GM19452 (cell line): ENCODE measurements around the gene GPRC5D.

ENCODE experiments used
- ATAC-seq: cut with Tn5 transposase; IDR thresholded peaks from one replicate; pipeline ENCODE4 v1.9.1; 2021; ENCODE audit not compliant: unreplicated experiment

The GPRC5D gene

DNA sequence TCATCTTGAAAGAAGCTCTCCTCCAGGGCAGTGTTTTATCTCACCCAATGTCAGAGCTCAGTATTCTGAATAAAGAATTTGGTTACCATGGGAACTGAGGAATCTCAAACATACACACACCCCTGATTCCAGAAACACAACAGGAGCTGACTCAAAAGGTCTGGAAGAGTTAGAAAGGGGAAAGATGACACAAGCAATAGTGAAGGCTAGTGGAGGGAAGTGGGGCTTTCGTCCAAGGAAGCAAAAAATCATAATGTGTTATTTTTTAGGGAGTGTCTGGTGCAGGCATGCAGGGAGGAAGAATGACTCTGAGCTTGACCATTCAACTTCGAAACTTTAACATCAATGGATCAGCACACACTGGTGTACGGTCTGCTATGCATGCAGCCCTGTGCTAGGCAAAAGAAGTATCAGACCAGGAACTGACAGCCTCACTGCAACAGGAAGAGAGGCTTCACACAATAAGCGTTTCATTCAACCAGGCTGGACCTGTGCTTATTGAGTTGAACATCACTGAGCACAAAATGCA, 27.8 kb upstream of the GPRC5D start:
- no peak for ATAC-seq

DNA sequence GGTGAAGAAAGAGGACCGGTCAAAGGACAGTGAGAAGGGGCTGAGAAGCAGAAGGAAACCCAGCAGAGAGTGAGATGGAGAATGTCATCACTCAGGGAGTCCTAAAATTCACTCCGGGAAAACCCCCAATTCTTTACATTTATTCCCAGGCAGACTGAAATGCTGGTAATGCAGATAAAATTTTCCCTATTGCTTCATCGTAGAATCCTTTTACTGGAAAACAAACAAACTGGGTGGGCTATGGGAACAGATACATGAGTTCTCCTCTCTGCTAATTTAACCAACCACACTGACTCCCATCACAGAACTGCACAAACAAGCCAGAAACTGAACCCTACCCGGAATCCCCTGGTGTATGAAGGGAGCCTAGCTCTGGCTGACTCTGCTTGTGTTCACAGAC, 27.2 kb upstream of the GPRC5D start:
- no peak for ATAC-seq

DNA sequence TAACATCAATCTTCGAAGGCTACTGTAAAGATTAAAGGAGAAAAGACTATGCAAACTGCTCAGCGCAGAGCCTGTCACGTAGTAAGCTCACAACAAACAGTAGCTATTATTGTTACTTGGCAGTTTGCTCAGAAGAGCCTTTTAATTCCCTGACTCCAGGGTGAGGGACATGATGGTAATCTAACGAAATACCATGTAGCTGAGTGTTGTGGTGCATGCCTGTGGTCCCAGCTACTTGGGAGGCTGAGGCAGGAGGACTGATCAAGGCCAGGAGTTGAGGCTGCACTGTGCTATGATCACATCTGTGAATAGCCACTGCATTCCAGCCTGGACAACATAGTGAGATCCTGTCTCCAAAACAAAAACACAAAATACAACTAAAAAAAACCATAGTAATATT, 25.3 kb upstream of the GPRC5D start:
- ATAC-seq: no peak

DNA sequence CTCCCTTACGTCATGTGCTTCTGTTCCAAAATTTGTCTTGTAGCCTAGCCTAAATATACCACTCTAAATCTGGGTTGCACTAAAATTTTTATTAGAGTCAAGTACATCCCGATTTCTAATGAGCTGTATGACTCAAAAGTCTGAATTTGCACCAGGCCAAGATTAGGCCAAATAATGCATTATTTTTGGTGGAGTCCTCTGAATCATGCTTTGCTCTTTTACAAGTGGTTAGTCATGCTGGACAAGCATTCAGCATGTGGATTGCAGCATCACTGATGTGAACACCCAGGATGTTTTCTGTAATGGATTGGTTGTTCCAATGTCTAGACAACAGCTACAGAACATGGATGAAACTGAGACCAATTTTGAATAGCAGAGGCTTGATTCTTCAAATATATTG, 24.4 kb upstream of the GPRC5D start:
- ATAC-seq: no peak

DNA sequence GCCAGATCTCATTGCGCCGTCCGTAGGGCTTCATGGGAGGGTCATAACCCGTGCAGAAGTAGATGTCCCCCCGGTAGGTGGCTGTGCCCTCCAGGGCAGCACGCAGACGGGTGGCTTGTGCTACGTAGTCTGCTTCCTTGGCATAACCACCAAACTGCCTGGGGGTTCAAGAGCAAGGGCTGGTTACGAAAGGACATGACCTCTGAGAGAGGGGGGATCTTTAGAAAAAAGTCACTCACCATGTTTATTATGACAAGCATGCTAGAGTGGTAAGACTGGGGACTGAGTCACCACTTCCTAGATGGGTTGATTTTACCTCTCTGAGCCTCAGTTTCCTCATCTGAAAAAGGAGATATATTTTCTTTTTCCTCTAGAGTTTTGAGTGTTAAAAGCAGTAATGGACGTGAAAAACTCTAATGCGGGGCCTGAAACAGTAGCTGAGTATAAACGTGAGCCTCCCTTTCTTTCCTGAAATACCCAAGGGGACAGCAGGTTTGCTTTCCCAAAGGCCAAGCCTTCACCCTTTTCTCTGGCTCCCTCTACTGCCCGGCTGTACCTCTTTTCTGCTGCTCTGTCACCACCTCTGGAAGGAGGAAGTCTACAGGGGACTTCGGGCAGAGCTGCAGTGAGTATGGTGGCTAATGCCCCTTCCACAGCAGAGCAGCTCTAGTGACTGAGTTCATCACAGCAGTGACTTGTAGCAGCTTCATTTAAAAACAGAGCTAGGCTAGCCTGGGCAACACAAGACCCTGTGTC, 23.5 kb upstream of the GPRC5D start:
- ATAC-seq: no peak

DNA sequence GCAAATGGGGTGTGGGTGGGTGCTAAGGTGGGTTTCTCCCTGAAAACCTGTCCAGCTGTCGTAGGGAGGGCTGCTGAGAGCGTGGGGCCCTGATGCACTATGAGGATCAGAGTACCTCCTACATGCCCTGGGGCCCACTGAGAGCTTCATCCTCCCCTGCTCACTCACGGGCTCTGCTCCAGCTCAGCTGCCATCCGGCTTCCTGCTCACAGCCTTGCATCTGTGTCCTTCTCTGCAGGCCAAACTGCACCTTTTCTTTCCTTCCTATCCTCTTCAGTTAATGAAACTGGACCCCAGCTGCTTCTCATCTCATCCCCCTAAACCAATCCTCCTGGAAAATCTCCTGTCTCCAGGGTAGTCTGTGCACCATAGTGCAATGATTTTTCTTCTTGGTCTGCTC, 22.2 kb upstream of the GPRC5D start:
- ATAC-seq: no peak

DNA sequence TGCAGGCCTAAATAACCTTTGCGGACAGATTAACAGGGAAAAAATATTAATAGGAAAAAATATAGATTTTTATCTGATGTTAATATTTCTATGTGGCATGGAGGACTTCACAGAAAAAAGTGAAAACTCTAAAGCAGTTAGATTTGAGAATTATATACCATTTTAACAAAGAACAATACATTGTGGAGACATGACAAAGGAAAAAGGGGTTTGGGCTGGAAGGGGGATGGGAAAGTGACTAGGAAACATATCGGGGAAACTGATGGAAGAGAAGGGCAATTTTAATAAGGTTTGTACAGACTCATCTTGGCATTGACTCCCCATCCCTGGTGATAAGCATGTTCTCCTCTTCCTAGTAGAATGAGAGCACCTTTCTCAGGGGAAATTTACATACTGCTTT, 21.0 kb upstream of the GPRC5D start:
- ATAC-seq: no peak

DNA sequence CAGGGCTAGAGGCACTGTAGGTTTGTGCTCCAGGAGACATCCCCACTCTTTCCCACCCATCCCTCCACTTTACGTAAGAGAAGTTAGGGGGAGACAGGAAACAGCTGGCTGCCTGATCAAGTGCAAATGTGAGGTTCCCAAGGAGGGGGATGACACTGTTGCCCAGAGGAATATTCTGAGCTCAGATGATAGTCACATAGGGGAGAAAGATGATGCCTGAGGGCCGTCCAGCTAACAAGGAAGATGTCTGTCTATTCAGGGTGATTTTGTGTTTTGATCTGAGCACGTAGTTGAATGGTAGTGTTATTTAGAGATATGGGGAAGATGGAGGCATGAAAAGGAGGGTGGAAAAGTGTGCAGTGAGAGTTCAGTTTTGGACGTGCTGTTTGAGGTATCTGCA, 13.9 kb upstream of the GPRC5D start:
- no peak for ATAC-seq

DNA sequence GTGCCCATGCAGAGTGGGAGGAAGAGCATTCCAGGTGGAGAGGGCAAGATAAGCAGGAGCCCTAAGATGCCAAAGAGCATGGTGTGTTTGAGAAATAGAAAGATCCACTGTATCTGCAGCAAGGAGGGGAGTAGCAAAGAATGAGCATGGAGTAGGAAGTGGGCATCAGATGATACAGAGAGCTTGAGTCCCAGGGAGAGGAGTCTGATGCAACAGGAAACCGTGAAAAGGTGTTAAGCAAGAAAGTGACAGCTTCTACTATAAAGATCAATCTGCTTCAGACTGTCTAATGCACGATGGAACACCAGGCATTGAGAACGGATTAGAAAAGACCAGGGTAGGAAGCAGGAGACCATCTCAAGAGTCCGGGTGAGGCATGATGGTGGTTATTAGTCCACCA, 12.3 kb upstream of the GPRC5D start:
- no peak for ATAC-seq

DNA sequence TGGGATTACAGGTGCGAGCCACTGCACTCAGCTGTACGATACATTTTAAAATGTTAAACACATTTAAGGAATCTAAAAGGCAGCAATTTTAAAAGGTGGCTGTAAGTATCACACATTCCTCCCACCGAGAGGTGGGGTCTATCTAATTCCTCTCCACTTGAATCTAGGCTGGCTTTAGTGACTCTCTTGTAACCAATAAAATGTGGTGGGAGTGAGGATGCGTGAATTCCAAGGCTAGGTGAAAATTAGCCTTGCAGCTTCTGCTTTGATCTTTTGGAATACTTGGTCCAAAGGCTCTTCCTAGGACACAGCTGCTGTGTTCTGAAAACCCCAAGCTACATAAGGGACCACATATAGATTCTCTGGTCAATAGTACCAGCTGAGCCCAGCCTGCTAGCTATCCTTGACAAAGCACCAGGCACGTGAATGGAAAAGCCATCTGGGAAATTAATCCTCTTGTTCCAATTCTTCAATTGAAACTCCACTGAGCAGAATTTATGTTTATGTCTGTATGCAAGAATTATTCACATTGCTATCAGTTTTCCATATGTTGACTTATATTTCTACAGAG, 8.8 kb upstream of the GPRC5D start:
- no peak for ATAC-seq

DNA sequence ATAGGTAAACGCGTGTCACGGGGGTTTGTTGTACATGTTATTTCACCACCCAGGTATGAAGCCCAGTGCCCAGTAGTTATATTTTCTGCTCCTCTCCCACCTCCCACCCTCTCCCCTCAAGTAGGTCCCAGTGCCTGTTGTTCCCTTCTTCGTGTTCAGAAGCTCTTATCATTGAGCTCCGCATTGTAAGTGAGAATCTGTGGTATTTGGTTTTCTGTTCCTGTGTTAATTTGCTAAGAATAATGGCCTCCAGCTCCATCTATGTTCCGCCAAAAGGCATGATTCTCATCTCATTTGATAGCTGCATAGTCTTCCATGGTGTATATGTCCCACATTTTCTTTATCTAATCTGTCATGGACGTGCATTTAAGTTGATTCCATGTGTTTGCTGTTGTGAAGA, 6.9 kb upstream of the GPRC5D start:
- ATAC-seq: no peak

DNA sequence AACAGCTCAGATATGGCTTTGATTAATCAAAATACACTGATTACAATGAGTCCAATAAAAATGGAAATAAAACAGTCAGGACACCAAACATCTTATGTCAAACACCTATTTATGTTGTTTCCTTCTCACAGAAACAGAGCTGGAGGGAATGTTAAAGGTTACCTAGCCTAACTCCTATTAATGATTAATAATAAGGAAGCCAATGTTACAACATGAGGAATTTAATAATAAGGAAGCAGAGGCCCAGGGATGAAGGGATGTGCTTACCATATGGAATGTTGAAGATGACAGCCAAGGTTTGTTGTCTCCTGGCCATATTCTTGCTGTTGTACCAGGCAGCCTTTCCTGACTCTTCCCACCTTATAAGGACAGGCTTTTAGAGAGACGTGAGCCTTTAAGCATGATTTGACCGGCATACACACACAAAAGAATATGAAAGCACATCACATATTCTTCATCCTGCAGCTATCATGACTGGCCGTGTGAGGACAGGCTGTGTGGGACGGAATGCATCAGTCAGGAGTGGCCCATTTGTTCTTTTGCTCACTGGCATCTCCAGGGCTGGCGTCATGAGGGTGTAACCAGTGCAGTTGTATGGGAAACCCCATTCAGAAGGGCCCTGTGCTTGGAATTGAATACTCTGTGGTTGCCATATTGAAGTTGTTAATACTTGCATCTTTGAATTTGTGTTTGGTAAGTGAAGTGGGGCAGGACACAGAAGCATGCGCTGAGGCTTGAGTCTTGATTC, 3.1 kb upstream of the GPRC5D start:
- ATAC-seq: no peak

DNA sequence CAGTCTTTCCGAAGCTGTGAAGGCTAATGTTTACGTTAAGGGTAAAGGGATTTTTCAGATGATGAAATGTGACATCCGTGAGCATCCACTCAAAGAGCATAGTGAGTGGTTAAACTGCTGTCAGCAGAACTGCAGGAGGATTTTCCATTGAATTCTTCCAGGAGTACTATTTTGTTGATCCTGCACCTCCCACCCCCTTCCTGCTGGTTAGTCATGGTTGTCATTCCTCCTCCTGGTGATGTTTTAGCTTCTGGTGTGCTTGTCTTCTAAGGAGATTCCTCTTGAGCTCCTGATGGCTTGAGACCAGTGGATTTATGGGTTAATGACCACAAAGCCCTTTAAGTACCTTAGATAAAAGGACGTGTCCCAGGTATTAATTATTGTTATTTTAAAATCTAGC, 2.4 kb upstream of the GPRC5D start:
- no peak for ATAC-seq

DNA sequence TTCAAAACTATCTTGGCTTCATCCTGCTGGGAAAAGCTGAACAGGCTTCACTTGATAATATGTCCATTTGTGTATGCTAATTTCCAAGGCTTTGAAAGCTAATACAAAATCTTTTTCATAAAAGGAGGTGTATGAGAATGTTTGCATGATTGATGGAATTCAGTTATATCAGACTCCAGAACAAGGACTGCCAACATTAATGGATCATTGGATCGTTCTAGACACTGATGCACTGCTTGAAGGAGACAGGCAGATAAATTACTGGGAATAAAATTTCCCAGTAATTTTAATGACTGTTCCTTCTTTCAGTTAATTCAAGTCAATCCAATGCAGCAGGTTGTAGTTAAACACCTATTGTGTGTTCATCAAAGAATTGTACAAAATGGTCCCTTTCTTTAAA, 466 bp downstream of the GPRC5D start:
- no peak for ATAC-seq

DNA sequence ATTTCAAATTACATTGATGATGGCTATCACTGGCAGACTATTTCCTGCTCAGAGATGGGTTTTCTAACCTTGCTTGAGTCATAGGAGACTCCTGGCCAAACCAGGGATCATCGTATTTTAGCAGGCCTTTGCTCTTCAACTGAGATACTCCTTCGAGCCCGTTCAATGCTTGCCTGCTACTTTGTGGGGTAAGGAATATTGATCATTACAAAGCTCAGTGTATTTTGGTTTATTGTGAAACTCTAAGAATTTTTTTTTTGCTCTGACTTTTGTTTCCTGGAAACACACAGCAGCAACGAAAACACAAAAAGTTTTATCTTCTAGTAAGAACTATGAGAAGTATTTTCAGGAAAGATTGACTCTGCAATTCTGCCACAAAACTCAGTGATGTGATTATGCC, 4.1 kb downstream of the GPRC5D start:
- no peak for ATAC-seq

DNA sequence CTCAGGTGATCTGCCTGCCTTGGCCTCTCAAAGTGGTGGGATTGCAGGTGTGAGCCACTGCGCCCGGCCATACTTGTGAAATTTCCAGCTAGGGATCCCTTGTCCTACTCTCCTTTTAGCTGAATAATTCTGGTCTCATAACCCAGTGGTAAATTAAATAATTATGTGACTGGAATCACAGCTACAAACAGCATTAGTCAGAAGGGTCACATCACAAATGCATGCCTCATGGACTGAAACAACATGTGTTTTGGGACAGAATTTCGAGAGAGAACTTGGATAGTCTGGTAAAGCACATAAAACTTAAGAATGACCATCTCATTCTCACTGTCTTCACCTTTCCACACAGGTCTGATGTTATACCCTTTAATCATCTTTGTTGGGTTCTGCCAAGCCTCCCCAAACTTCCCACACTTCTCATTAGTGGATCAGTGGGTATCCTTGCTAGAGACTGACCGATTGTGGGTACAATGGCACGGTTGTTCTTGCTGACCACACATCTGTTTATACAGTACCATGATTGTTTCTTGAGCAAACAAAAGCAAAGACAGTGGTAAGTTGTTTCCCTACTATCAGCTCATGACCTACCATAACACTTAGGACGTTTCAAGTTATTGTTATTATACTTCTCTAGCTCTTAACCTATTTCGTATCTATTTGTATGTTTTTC, 5.1 kb downstream of the GPRC5D start:
- no peak for ATAC-seq

DNA sequence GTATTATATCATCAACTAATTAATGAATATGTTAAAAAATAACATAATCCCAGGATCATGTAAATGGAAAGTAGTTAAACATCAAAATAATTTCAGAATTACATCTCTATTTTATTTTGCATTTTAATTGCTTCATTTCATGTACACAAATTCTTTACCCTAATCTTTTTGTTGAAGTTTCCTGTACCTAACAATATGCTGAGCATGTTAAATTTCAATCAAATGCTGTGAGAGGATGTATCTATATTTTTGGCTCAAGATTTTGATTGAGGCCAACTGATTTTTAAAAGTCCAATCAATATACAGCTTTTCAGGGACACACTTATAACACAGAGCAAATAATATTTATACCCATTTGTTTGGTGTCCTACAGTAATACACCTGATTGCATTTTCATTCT, 6.4 kb downstream of the GPRC5D start:
- ATAC-seq: no peak

DNA sequence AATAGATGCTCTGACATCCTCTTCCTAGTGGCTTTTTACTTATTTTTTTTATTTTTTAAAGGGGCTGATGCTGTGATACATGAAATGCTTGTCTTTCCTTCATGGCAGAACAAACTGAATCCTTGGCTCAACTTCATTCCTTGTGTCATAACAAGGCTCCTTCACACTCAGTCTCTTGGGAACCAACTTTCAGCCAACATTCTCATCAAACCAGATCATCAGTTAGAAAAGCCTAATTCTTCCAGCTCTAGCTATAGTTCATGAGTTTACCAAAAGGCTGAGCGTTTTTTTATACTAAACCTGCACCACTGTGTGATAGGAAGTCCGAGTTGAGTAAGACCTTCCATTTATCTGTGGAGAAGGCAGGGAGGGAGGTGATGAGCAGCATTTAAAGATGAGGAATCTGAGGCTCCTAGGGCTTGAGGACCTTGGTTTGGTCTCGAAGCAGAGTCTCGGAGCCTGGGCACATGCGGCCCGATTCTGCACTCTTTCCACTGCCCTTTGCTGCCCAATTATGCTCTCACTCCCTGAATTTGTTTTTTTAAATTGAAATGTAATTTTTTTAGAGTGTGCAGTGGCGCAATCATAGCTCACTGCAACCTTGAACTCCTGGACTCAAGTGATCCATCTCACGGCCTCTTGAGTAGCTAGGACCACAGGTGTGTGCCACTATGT, 8.2 kb downstream of the GPRC5D start:
- ATAC-seq: no peak

DNA sequence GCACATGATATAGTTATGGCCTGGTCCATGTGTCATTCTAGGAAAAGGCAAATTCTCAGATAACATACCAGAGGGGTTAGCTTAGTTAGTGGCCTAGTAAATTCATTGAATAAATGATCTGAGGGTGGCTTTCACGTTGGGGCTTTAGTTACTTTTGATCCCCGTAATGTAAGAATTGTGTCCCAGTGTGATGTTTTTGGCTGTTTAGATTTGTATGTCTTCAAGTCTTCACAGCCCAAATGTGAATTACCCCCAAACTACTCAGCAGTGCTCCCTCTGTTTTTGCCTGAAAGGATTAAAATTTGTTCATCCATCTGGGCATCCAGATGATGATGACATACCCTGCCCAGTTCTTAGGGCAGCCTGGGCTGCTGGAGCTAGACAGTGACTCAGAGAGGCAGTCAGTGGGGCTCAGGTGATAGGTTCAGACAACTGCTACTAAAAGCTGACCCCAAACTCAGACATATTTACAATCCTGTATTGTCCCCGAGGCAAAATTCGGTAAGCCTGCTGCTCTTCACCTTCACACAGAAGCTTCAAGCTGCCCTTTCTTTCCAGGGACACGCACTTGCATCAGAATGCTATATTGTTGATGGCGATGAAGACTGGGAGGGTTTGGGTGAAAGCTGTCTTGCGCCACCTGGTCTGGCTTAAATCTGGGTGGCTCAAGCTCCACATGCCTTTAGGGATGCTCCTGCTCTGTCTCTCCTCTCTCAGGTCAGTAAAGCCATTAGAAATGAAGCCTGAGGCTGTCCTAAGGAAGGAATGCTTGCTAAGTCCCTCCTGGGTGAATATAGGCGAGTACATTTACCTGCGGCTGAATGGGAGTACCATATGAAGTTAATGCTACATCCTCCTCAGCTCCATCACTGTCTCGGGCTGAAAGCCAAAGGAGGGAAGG, 10.3 kb downstream of the GPRC5D start:
- no peak for ATAC-seq

DNA sequence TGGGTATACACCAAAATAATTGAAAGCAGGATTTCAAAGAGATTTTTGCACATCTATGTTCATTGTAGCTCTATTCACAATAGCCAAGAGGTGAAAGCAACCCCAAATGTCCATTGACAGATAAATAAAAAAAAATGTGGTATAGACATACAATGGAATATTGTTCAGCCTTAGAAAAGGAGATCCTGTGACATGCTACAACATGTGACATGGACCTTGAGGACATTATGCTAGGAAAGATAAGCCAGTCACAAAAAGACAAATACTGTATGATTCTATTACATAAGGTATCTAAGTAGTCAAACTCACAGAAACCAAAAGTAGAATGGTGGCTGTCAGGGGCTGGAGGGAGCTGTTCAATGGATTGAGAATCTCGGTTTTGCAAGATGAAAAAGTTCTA, 12.1 kb downstream of the GPRC5D start:
- no peak for ATAC-seq
